ENCODE data around the gene TP53I13.
"Not testable (repeated sequence)": the region's sequence is repeated elsewhere in the genome, so short reads cannot be mapped to it uniquely, and the experiment has no call there.

The TP53I13 gene

DNA sequence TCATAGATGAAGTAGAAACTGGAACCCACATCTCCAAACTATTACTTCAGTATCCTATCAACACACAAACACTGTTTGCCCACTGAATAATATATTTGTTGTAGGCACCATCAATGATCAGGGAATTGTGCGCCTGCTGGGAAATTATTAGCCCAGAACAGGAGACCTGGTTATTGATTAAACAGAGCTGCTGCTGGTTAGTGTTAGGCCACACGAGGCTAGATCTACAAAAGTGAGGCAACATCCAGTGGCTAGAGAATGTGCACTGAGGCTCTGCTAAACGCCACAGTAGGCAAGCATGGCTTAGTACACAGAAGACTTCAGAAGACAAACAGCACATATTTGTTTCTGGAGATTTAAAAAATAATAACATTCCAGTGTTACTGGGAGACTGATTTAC lies 12.7 kb upstream of the TP53I13 start:
- TF ChIP-seq, protein P1, sequence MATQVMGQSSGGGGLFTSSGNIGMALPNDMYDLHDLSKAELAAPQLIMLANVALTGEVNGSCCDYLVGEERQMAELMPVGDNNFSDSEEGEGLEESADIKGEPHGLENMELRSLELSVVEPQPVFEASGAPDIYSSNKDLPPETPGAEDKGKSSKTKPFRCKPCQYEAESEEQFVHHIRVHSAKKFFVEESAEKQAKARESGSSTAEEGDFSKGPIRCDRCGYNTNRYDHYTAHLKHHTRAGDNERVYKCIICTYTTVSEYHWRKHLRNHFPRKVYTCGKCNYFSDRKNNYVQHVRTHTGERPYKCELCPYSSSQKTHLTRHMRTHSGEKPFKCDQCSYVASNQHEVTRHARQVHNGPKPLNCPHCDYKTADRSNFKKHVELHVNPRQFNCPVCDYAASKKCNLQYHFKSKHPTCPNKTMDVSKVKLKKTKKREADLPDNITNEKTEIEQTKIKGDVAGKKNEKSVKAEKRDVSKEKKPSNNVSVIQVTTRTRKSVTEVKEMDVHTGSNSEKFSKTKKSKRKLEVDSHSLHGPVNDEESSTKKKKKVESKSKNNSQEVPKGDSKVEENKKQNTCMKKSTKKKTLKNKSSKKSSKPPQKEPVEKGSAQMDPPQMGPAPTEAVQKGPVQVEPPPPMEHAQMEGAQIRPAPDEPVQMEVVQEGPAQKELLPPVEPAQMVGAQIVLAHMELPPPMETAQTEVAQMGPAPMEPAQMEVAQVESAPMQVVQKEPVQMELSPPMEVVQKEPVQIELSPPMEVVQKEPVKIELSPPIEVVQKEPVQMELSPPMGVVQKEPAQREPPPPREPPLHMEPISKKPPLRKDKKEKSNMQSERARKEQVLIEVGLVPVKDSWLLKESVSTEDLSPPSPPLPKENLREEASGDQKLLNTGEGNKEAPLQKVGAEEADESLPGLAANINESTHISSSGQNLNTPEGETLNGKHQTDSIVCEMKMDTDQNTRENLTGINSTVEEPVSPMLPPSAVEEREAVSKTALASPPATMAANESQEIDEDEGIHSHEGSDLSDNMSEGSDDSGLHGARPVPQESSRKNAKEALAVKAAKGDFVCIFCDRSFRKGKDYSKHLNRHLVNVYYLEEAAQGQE (IDR thresholded peaks at IDR 0.05; ENCODE audit: insufficient replicate concordance, low read depth) = no peak
- TF ChIP-seq, protein P2, sequence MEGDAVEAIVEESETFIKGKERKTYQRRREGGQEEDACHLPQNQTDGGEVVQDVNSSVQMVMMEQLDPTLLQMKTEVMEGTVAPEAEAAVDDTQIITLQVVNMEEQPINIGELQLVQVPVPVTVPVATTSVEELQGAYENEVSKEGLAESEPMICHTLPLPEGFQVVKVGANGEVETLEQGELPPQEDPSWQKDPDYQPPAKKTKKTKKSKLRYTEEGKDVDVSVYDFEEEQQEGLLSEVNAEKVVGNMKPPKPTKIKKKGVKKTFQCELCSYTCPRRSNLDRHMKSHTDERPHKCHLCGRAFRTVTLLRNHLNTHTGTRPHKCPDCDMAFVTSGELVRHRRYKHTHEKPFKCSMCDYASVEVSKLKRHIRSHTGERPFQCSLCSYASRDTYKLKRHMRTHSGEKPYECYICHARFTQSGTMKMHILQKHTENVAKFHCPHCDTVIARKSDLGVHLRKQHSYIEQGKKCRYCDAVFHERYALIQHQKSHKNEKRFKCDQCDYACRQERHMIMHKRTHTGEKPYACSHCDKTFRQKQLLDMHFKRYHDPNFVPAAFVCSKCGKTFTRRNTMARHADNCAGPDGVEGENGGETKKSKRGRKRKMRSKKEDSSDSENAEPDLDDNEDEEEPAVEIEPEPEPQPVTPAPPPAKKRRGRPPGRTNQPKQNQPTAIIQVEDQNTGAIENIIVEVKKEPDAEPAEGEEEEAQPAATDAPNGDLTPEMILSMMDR (IDR thresholded peaks at IDR 0.05; ENCODE audit: insufficient read depth, low read length) = no peak
- no peak for TF ChIP-seq SPI1 (IDR thresholded peaks at IDR 0.05; ENCODE audit: borderline replicate concordance, low read depth)
- no peak for TF ChIP-seq POLR2AphosphoS5 (IDR thresholded peaks at IDR 0.05; ENCODE audit: low read depth)
- no peak for TF ChIP-seq GABPA (IDR thresholded peaks at IDR 0.05; ENCODE audit: low read depth)
- H3K27me3 ChIP-seq (ENCODE audit: insufficient read depth, poor library complexity, severe bottlenecking) = no peaks in the 10 kb centered on the region
- H3K4me3 ChIP-seq (replicated peaks; ENCODE audit: insufficient read depth, low read length) = no peak overlapping the region
- no peak overlapping the region for H3K27ac ChIP-seq (replicated peaks)
- DNase-seq (ENCODE audit: low read depth in 1 of 2, low spot score in 1 of 2) = no peak

DNA sequence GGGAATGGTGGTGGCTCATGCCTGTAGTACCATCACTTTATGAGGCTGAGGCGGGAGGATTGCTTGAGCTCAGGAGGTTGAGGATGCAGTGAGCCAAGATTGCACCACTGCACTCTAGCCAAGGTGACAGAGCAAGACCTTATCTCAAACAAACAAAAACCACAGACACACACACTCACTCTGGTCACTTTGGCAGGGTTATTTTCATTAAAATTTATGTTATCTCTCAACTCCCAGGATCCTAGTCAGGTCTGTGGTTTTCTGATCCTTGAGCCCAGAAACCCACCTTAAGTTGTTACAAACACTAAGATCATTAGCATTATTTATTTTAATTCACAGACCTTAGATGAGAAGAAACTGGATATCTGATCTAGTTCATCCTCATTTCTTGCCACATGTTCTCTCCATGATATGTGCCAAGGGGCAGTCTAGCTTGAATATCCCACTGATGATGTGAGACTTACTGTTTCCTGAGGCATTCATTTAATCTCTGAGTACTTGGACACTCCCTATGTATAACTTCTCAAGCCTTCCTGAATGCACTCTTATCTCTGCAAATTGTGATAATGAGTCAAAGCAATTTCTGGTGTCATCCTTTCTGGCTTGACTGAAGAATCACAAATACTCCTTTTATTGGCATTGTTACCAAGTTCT lies 11.3 kb upstream of the TP53I13 start:
- Histone ChIP-seq H3K27me3 (ENCODE audit: insufficient read depth, poor library complexity, severe bottlenecking) (no peaks in the 10 kb centered on the region), H3K4me3 (replicated peaks; ENCODE audit: insufficient read depth, low read length) (no peak overlapping the region), H3K27ac (replicated peaks) (no peak overlapping the region)
- no peak for DNase-seq (ENCODE audit: low read depth in 1 of 2, low spot score in 1 of 2)
- TF ChIP-seq, protein P2 (IDR thresholded peaks at IDR 0.05; ENCODE audit: insufficient read depth, low read length) = no peak
- TF ChIP-seq SPI1 (IDR thresholded peaks at IDR 0.05; ENCODE audit: borderline replicate concordance, low read depth) (no peak), GABPA (IDR thresholded peaks at IDR 0.05; ENCODE audit: low read depth) (no peak), POLR2AphosphoS5 (IDR thresholded peaks at IDR 0.05; ENCODE audit: low read depth) (no peak)
- TF ChIP-seq, protein P1 (IDR thresholded peaks at IDR 0.05; ENCODE audit: insufficient replicate concordance, low read depth) = no peak

DNA sequence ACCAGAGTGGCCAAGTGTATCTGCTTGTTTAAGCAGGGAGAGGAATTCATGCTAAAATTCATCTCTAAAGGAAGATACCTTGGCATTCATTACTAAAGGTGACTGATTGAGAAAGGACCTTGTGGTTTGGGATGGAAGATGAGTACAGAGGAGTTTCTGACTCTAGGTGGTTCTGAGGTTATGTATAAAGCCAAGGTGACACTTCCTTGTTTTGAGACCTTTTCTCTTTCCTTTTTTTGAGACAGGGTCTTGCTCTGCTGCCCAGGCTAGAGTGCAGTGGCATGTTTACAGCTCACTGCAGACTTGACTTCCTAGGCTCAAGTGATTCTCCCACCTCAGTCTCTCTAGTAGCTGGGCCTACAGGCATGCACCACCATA lies 10.8 kb upstream of the TP53I13 start:
- no peak for DNase-seq (ENCODE audit: low read depth in 1 of 2, low spot score in 1 of 2)

DNA sequence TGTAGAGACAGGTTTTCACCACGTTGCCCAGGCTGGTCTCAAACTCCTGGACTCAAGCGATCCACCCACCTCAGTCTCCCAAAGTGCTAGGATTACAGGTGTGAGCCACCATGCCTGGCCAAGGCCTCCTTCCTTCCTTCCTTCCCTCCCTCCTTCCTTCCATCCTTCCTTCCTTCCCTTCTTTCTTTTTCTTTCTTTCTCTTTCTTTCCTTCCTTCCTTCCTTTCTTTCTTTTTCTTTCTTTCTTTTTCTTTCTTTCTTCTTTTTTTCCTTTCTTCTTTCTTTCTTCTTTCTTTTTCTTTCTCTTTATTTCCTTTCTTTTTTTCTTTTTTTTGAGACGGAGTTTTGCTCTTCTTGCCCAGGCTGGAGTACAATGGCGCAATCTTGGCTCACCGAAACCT lies 10.4 kb upstream of the TP53I13 start:
- H3K27ac ChIP-seq (replicated peaks); DNase-seq (ENCODE audit: low read depth in 1 of 2, low spot score in 1 of 2); H3K27me3 ChIP-seq (ENCODE audit: insufficient read depth, poor library complexity, severe bottlenecking); H3K4me3 ChIP-seq (replicated peaks; ENCODE audit: insufficient read depth, low read length): not testable (repeated sequence)

More for the DNA sequence above, 10.8 kb upstream of the TP53I13 start:
- Histone ChIP-seq H3K27me3 (ENCODE audit: insufficient read depth, poor library complexity, severe bottlenecking) (no peaks in the 10 kb centered on the region), H3K4me3 (replicated peaks; ENCODE audit: insufficient read depth, low read length) (no peak overlapping the region), H3K27ac (replicated peaks) (no peak overlapping the region)
- peak; percentile 18; the same call in 1 of the 2 replicates for TF ChIP-seq SPI1 (IDR thresholded peaks at IDR 0.05; ENCODE audit: borderline replicate concordance, low read depth)
- no peak for TF ChIP-seq POLR2AphosphoS5 (IDR thresholded peaks at IDR 0.05; ENCODE audit: low read depth)

DNA sequence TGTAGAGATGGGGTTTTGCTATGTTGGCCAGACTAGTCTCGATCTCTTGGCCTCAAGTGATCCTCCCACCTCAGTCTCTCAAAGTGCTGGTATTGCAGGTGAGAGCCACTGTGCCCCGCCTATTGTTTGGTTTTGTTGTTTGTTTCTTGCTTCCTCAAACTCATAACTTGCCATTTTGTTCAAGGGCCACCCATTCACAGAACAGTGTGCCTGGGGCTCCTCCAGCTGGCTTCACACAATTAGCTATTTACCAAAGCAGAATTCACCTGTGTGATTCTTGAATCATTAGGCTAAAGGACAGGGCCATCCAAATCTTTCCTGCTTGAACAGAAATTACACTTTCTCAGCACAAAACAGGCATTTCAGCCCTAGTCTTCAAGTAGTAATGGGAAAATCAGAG lies 8.9 kb upstream of the TP53I13 start:
- Histone ChIP-seq H3K4me3 (replicated peaks; ENCODE audit: insufficient read depth, low read length) (no peak overlapping the region), H3K27me3 (ENCODE audit: insufficient read depth, poor library complexity, severe bottlenecking) (no peaks in the 10 kb centered on the region), H3K27ac (replicated peaks) (no peak overlapping the region)
- TF ChIP-seq, protein P2 (IDR thresholded peaks at IDR 0.05; ENCODE audit: insufficient read depth, low read length) = no peak
- TF ChIP-seq, protein P1 (IDR thresholded peaks at IDR 0.05; ENCODE audit: insufficient replicate concordance, low read depth) = no peak
- TF ChIP-seq GABPA (IDR thresholded peaks at IDR 0.05; ENCODE audit: low read depth) = no peak
- TF ChIP-seq SPI1 (IDR thresholded peaks at IDR 0.05; ENCODE audit: borderline replicate concordance, low read depth) = no peak
- no peak for TF ChIP-seq POLR2AphosphoS5 (IDR thresholded peaks at IDR 0.05; ENCODE audit: low read depth)
- DNase-seq (ENCODE audit: low read depth in 1 of 2, low spot score in 1 of 2) = no peak

Measured in HL-60 (cell line).